Measurements from ENCODE around the gene ZNF85.
"Not testable (repeated sequence)": the region's sequence is repeated elsewhere in the genome, so short reads cannot be mapped to it uniquely, and the experiment has no call there.

ZNF85 gene

GRCh38 chr19:20923077-20923871 is at the start of gene ZNF85:
TSS of gene ZNF85 (plus strand) at chr19:20923251. CDS start at chr19:20923401, 150 bp downstream.
- DNase-seq (ENCODE audit: low spot score): peak; percentile 88

- no peak for DNase-seq (ENCODE audit: low spot score)
Measured at GRCh38 chr19:20879501-20879900, 43.5 kb upstream of the ZNF85 start.

GRCh38 chr19:20912973-20913372 is 10.1 kb upstream of the ZNF85 start:
- DNase-seq (ENCODE audit: low spot score): no peak

- DNase-seq (ENCODE audit: low spot score): no peak
Measured at GRCh38 chr19:20925481-20925880, 2.4 kb downstream of the ZNF85 start.

GRCh38 chr19:20926796-20927195 is 3.7 kb downstream of the ZNF85 start:
- no peak for DNase-seq (ENCODE audit: low spot score)

- DNase-seq (ENCODE audit: low spot score): no peak
Measured at GRCh38 chr19:20928371-20928770, 5.3 kb downstream of the ZNF85 start.

- not testable (repeated sequence) for DNase-seq (ENCODE audit: low spot score)
Measured at GRCh38 chr19:20936322-20936947, 13.4 kb downstream of the ZNF85 start.

GRCh38 chr19:20952561-20953095 is 29.6 kb downstream of the ZNF85 start:
- not testable (repeated sequence) for DNase-seq (ENCODE audit: low spot score)

GRCh38 chr19:20964798-20965197 is 41.7 kb downstream of the ZNF85 start:
- no peak for DNase-seq (ENCODE audit: low spot score)

GRCh38 chr19:20968092-20968491 is 45.0 kb downstream of the ZNF85 start:
- no peak for DNase-seq (ENCODE audit: low spot score)

GRCh38 chr19:20969498-20969897 is 46.4 kb downstream of the ZNF85 start:
- DNase-seq (ENCODE audit: low spot score): no peak

GRCh38 chr19:20969898-20970297 is 46.8 kb downstream of the ZNF85 start:
- DNase-seq (ENCODE audit: low spot score): no peak

GRCh38 chr19:20992788-20993187 is 69.7 kb downstream of the ZNF85 start:
- not testable (repeated sequence) for DNase-seq (ENCODE audit: low spot score)

GRCh38 chr19:20999731-21000352 is 76.8 kb downstream of the ZNF85 start:
- peak; percentile 99 for DNase-seq (ENCODE audit: low spot score)

Data from D341Med (cell line).